Activated T-helper 1 cell treated with anti-CD3 and anti-CD28 coated beads, Interleukin-12 subunit alpha, Interleukin-12 subunit beta, Interleukin-2, Interleukin-4 antibody, amounts not matched to agents 30 ng/mL and 10 ng/mL and 1 ng/mL, durations not matched to agents 14 hours and 24 hours and 36 hours (primary cell): Measurements from ENCODE around the gene GNAS. TPM values are rescaled to one million over a fixed set of nuclear protein-coding genes. Genes with fewer than 3 reads are reported as not detected.
A peak's percentile ranks its signal among the peaks of the same experiment; 100 is the strongest.

Experiments used
- DNase-seq: peaks from one replicate; pipeline ENCODE4 v3.0.0; 2021; ENCODE audit warnings: low spot score
- H3K27ac Mint-ChIP-seq: one replicate; pipeline ENCODE4 v1.8.0; 2021; ENCODE audit warnings: mild to moderate bottlenecking, mixed read lengths
- H3K27me3 Mint-ChIP-seq: one replicate; pipeline ENCODE4 v1.8.0; 2022; ENCODE audit warnings: mild to moderate bottlenecking, moderate library complexity, mixed read lengths; ENCODE audit not compliant: insufficient read depth
- H3K36me3 Mint-ChIP-seq: one replicate; pipeline ENCODE4 v1.8.0; 2021; ENCODE audit warnings: low read depth, mixed read lengths
- H3K4me1 Mint-ChIP-seq: one replicate; pipeline ENCODE4 v1.8.0; 2021; ENCODE audit warnings: low read depth, mixed read lengths
- H3K4me3 Mint-ChIP-seq: one replicate; pipeline ENCODE4 v1.8.0; 2021; ENCODE audit warnings: mild to moderate bottlenecking, moderate library complexity, mixed read lengths
- H3K9me3 Mint-ChIP-seq: one replicate; pipeline ENCODE4 v1.8.0; 2021; ENCODE audit warnings: mixed read lengths
- intact Hi-C: fragments of 100-400 bp; cut with micrococcal nuclease; formaldehyde crosslinking; loops from one replicate; pipeline ENCODE4 v1.15.1; 2024
- total RNA-seq: library from RNA; stranded (reverse); gene quantifications from 2 replicates; pipeline ENCODE4 v1.2.3, GENCODE V29; 2022

GNAS gene
- total RNA-seq, 1 donor from 2014 or later: 498 TPM

DNA sequence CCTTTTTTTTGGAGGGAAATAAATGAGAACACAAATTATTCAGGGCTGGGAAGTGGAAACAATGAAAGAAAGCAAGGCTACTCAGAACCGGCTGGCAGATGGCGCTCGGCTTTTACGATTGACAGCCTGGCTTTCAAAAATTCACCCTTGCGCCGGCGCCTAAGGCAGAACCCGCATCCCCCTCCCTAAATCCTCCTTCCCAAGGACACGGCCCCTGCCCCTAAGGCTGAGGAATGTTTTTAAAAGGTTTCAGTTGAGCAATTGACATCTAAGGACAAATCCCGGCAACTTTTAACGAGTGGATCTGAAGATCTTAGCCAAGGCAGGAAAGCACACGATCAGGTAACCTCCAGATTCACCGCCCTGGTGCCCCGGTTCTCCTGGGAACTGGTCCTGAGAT lies 16.3 kb downstream of the GNAS start:
- DNase-seq: no peak
- H3K27ac Mint-ChIP-seq: no peak overlapping the region
- no peaks in the 10 kb centered on the region for H3K36me3 Mint-ChIP-seq
- intact Hi-C loops: no loop called here
- peaks cover 4% of the 10 kb centered on the region for H3K4me1 Mint-ChIP-seq
- no peak overlapping the region for H3K4me3 Mint-ChIP-seq
- H3K27me3 Mint-ChIP-seq: peaks cover 32% of the 10 kb centered on the region
- no peaks in the 10 kb centered on the region for H3K9me3 Mint-ChIP-seq

DNA sequence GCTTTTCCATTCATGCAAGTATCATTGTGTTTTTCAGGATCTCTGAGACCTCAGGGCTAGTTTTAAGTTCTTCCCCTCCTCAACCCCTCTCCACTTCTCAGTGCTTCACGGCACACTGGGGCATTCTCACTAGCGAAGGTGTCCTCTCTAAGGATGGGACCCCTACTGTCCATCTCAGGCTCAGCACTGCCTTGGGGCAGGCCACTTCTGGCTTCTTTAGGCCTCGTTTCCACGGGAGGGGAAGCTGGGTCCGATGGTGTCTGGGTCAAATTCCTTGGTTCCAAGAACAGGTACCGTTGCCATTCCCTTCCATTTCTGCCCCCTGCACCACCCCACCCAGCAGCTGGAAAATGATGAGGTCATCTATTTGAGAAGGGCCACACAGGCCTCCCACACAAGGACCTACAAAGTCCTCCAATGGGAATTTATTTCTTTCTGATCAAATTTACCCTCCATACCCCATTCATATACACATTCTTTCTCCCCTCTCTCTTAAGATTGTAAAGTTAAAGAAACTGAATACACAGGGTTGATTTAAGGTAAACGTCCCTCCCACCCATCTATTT lies 17.2 kb downstream of the GNAS start:
- no peak for DNase-seq
- intact Hi-C loops: loop anchor here (1.0 to 5.0 kb wide), 4 partner anchors 218 to 627 kb away; no protein-coding TSS in a partner anchor
- Mint-ChIP-seq H3K27me3 (peaks cover 32% of the 10 kb centered on the region), H3K27ac (no peak overlapping the region), H3K4me3 (no peak overlapping the region), H3K9me3 (no peaks in the 10 kb centered on the region), H3K4me1 (peaks cover 4% of the 10 kb centered on the region), H3K36me3 (no peaks in the 10 kb centered on the region)

GRCh38 chr20:58870293-58871014 lies 17.9 kb downstream of the GNAS start:
- Mint-ChIP-seq H3K4me1 (peaks cover 4% of the 10 kb centered on the region), H3K36me3 (no peaks in the 10 kb centered on the region), H3K27ac (no peak overlapping the region), H3K27me3 (peaks cover 32% of the 10 kb centered on the region), H3K9me3 (no peaks in the 10 kb centered on the region), H3K4me3 (no peak overlapping the region)
- DNase-seq: peak; percentile 17
- intact Hi-C loops: loop anchor here (1.0 to 5.0 kb wide), 4 partner anchors 217 to 626 kb away; no protein-coding TSS in a partner anchor

GRCh38 chr20:58871533-58872102 lies 19.1 kb downstream of the GNAS start:
- Mint-ChIP-seq H3K9me3 (no peaks in the 10 kb centered on the region), H3K36me3 (no peaks in the 10 kb centered on the region), H3K4me3 (no peak overlapping the region), H3K27ac (no peak overlapping the region), H3K27me3 (peaks cover 23% of the 10 kb centered on the region), H3K4me1 (peaks cover 5% of the 10 kb centered on the region)
- DNase-seq: no peak
- intact Hi-C loops: loop anchor here (2.0 to 5.0 kb wide), 2 partner anchors 216 to 531 kb away; no protein-coding TSS in a partner anchor

DNA sequence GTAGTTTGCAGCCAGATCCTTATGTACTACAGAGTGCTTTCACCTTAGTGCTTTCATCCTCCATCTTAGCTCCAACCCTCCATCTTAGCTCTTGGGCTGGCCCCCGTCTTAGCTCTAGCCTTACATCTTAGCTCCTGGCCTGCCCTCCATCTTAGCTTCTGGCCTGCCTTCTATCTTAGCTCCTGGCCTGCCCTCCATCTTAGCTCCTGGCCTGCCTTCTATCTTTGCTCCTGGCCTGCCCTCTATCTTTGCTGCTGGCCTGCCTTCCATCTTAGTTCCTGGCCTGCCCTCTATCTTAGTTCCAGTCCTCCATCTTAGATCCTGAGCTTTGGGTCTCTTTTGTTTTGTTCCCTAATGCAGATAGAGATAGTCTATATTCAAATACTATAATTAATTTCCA lies 22.0 kb downstream of the GNAS start:
- no peak for DNase-seq
- Mint-ChIP-seq H3K36me3 (no peaks in the 10 kb centered on the region), H3K9me3 (no peaks in the 10 kb centered on the region), H3K27me3 (peaks cover 9% of the 10 kb centered on the region), H3K27ac (peak overlapping the region; percentile 35), H3K4me3 (no peak overlapping the region), H3K4me1 (peaks cover 26% of the 10 kb centered on the region)
- intact Hi-C loops: loop anchor here (5.0 kb wide), 1 partner anchor 213 kb away; no protein-coding TSS in a partner anchor

DNA sequence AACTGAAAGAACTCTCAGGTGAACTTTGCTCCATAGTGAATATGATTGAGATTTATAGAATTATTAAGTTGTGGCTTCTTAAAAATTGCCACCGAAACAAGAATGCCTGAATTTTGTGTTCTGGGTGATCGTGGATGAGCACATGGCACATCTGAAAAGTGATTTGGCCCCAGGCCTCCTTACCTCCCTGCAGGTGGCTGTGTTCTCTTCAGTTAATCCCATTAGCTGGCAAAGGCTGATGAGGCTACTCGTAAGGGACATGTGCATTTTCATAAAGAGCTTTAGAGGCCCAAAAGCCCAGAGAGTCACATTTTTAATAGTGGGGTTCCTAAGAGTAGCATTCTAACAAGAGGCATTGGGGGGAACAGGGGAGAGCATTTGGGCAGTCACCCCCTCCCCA lies 22.6 kb downstream of the GNAS start:
- H3K4me3 Mint-ChIP-seq: no peak overlapping the region
- no peak for DNase-seq
- H3K27ac Mint-ChIP-seq: no peak overlapping the region
- peaks cover 10% of the 10 kb centered on the region for H3K27me3 Mint-ChIP-seq
- peaks cover 27% of the 10 kb centered on the region for H3K4me1 Mint-ChIP-seq
- intact Hi-C loops: no loop called here
- no peaks in the 10 kb centered on the region for H3K36me3 Mint-ChIP-seq
- no peaks in the 10 kb centered on the region for H3K9me3 Mint-ChIP-seq

DNA sequence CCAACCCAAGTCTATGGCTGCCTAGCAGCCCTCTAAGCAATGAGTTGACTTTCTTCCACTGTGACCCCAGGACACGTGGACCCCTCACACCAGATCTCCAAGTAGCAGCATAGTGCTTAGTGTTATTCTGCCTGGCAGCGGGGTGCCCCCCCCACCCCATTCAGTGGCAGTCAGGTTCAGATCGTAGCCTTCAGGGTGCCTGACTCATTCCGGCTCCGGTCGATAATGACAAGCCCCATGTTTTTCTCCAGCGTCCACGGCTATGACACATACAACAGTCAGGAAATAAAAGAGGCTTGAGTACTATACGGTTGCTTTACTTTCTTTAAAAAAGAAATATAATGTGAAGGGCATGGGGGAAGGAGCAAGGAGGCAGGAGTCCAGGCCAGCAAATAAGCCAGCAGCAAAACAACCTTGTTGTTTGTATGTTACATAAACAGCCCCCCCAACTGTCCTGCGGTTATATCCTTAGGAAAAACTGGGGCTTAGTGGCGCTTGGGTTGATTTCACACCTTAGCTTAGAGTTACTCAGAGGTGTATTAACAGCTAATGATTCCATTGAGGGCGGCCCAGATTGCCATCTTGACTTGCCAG lies 23.1 kb downstream of the GNAS start:
- H3K27me3 Mint-ChIP-seq: peaks cover 8% of the 10 kb centered on the region
- H3K4me3 Mint-ChIP-seq: no peak overlapping the region
- H3K36me3 Mint-ChIP-seq: no peaks in the 10 kb centered on the region
- peaks cover 26% of the 10 kb centered on the region for H3K4me1 Mint-ChIP-seq
- no peak for DNase-seq
- no peak overlapping the region for H3K27ac Mint-ChIP-seq
- no peaks in the 10 kb centered on the region for H3K9me3 Mint-ChIP-seq
- intact Hi-C loops: no loop called here

- Mint-ChIP-seq H3K27ac (no peak overlapping the region), H3K36me3 (no peaks in the 10 kb centered on the region), H3K27me3 (peaks cover 4% of the 10 kb centered on the region), H3K4me1 (peaks cover 26% of the 10 kb centered on the region), H3K9me3 (no peaks in the 10 kb centered on the region), H3K4me3 (no peak overlapping the region)
- no peak for DNase-seq
- intact Hi-C loops: no loop called here
Measured at GRCh38 chr20:58876437-58876836, 23.9 kb downstream of the GNAS start.

DNA sequence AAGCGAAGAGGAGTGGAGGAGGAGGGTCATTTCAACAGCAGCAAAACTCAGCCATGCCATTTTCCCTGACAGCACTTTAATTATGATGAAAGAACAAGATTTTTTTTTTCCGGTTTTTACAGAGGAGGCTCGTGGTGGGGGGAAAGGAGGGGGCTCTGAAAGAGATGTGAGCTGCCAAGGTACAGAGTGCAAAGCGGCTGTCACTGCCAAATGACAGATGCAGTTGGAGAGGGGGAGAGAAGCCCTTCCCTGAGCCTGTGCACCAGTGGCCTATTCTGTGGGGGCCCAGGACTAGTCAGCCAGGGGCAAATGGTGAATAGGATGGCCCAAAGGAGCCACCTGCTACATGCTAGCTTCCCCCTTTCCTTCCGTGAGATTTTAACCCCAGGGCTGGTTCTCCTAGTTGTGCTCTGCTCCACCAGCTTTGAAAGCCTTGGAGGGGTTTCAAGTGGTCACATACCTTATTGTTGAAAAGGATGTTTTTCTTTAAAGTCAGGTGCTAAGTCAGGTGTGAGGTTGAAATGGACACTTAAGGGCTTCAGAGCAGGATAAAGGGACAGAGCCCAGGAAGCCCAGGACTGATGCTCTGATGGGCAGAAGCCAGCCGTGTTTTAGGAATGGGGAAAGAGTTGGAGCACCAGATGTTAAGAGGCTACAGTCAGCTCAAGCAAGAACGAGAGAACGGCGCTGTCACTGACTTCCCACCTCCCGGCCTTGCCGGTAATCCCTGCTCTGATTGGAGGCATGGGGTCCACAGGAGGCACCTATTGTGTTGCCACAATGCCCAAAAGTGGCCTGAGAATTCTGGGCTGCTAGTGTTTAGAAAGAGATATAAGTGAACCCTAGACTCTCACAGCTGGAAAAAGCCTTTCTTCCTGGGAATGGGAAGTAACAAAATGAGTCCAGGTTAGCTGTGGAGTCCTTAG lies 24.8 kb downstream of the GNAS start:
- Mint-ChIP-seq H3K36me3 (no peaks in the 10 kb centered on the region), H3K4me1 (peaks cover 26% of the 10 kb centered on the region), H3K9me3 (no peaks in the 10 kb centered on the region), H3K4me3 (no peak overlapping the region), H3K27me3 (peaks cover 4% of the 10 kb centered on the region), H3K27ac (peak overlapping the region; percentile 75)
- intact Hi-C loops: no loop called here
- no peak for DNase-seq

GRCh38 chr20:58877976-58878360 lies 25.5 kb downstream of the GNAS start:
- H3K36me3 Mint-ChIP-seq: no peaks in the 10 kb centered on the region
- peaks cover 26% of the 10 kb centered on the region for H3K4me1 Mint-ChIP-seq
- intact Hi-C loops: no loop called here
- peak overlapping the region; percentile 75 for H3K27ac Mint-ChIP-seq
- peak; percentile 32 for DNase-seq
- H3K4me3 Mint-ChIP-seq: no peak overlapping the region
- no peaks in the 10 kb centered on the region for H3K9me3 Mint-ChIP-seq
- H3K27me3 Mint-ChIP-seq: peaks cover 2% of the 10 kb centered on the region

DNA sequence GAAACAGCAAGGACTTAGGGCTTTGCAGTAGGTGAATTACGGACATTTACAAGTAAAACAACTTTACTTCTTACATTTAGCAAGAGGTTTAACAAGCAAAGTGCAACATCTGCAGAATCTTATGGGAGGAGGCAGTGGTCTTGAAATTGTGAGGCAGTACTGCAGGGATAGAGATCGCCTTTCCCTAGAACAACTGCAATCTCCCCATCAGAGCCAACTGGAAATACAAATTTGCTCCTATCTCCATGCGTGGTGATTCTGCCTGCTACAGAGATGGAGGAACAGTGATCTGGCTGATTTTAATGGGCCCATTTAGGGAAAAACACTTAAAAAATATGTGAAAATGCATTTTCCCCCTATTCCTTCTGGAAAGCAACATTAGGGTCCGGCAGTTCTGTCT lies 25.9 kb downstream of the GNAS start:
- intact Hi-C loops: no loop called here
- peaks cover 2% of the 10 kb centered on the region for H3K27me3 Mint-ChIP-seq
- H3K27ac Mint-ChIP-seq: peak overlapping the region; percentile 75

GRCh38 chr20:58880441-58880840 lies 27.9 kb downstream of the GNAS start:
- DNase-seq: no peak
- Mint-ChIP-seq H3K27me3 (peaks cover 2% of the 10 kb centered on the region), H3K9me3 (no peaks in the 10 kb centered on the region), H3K27ac (no peak overlapping the region), H3K4me1 (peaks cover 26% of the 10 kb centered on the region), H3K36me3 (no peaks in the 10 kb centered on the region), H3K4me3 (no peak overlapping the region)
- intact Hi-C loops: no loop called here

More for the DNA sequence above, 25.9 kb downstream of the GNAS start:
- Mint-ChIP-seq H3K36me3 (no peaks in the 10 kb centered on the region), H3K9me3 (no peaks in the 10 kb centered on the region), H3K4me3 (no peak overlapping the region), H3K4me1 (peaks cover 26% of the 10 kb centered on the region)
- no peak for DNase-seq
